Thyroid gland (tissue), 4 donors: ENCODE results near the gene DNAH1.

Experiments used
- CTCF ChIP-seq, 6 experiments: fragments of 200-600 bp in 3 of 6; fragments of 450-650 bp in 3 of 6; sonication (generic) in 3 of 6; IDR thresholded peaks; one replicate each; pipeline ENCODE4 v1.5.1; 2016 to 2019; ENCODE audit warnings: antibody characterized with exemption in 6 of 6, mild to moderate bottlenecking in 2 of 6, inconsistent platforms in 1 of 6, moderate library complexity in 1 of 6
- POLR2A ChIP-seq, 2 donors: fragments of 450-650 bp; IDR thresholded peaks; one replicate each; pipeline ENCODE4 v1.6.1; 2017; ENCODE audit warnings: antibody characterized with exemption in 2 of 2, mild to moderate bottlenecking in 2 of 2, moderate library complexity in 1 of 2

DNA sequence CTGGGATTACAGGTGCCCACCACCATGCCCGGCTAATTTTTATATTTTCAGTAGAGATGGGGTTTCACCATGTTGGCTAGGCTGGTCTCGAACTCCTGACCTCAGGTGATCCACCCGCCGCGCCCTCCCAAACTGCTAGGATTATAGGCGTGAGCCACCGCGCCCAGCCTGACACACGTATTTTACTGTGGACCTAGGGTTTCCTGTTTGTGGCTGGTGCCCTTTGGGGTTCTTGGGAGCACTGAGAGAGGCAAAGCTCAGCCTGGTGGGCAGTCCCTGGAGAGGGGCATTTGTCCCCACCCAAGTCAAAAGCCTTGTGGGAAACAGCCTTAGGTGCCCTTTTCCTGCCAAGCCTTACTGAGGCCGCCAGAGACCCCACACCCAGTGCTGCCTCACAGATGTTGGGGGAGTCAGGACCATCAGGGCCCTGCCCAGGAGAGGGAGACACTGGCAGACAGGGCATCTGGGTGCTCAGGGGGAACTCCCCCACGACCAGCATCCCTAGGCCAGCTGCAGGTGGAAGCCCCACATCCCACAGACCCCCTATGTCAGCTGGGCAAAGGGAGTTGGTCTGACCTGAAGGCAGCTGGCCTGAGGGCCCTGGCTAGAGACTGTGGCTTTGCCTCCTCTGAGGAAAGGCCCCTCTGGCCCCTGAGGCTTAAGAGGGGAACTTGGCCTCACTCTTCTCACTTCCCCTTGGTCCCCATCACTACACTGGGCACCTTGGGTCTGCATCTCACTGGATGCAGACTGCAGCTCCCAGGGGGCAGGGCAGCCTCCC, 35.1 kb downstream of the DNAH1 start:
- TF ChIP-seq CTCF (IDR thresholded peaks at IDR 0.05), result no peak
- no peak for TF ChIP-seq POLR2A (IDR thresholded peaks at IDR 0.05)
